T-cell (primary cell): ENCODE measurements around the gene SLC29A3. TPM values are rescaled to one million over a fixed set of nuclear protein-coding genes. Genes with fewer than 3 reads are reported as not detected.

Source experiments
- ATAC-seq, 4 experiments: fragments of 200-7000 bp in 3 of 4; fragments of 150-1000 bp in 1 of 4; cut with Tn5 transposase; replicated peaks in 1 of 4; 1 replicate in 3 of 4; 2 replicates in 1 of 4; pipeline ENCODE4 v1.10.0; 2021; ENCODE audit warnings: moderate library complexity in 3 of 4, mild to moderate bottlenecking in 2 of 4, moderate number of reproducible peaks in 1 of 4
- CTCF ChIA-PET, 2 donors: fragments of 300-600 bp; sonication (Branson Sonifier 250); formaldehyde crosslinking; loops; one replicate each; lab custom pipeline; 2022; ENCODE audit warnings: antibody characterized with exemption in 2 of 2; lab: Charles Lee
- POLR2A ChIA-PET, 2 donors: fragments of 300-600 bp; sonication (Branson Sonifier 250); formaldehyde crosslinking; loops; one replicate each; lab custom pipeline; 2022; ENCODE audit warnings: antibody characterized with exemption in 2 of 2; lab: Charles Lee
- DNase-seq, 35 experiments: peaks; one replicate each; pipeline versions ENCODE4 v3.0.0 to v3.0.0-alpha.2; 2013 to 2023
- H3K27ac ChIP-seq: one replicate; pipeline ENCODE4 v1.5.1; 2013; ENCODE audit warnings: low read length
- H3K27me3 ChIP-seq, 2 experiments: replicated peaks in 1 of 2; 1 replicate in 1 of 2; 2 replicates in 1 of 2; pipeline versions ENCODE4 v1.6.1 to v1.7.0; 2013; ENCODE audit warnings: low read length in 1 of 2, mixed read lengths in 1 of 2; ENCODE audit not compliant: control insufficient read depth in 2 of 2, insufficient read depth in 2 of 2; ENCODE audit errors: extremely low read depth in 1 of 2
- H3K36me3 ChIP-seq, 2 donors: 1 replicate in 1 of 2; 2 replicates in 1 of 2; pipeline versions ENCODE4 v1.6.1 to v1.7.0; 2013; ENCODE audit warnings: low read length in 1 of 2; ENCODE audit not compliant: control insufficient read depth in 2 of 2, insufficient read depth in 1 of 2; ENCODE audit errors: extremely low read depth in 1 of 2
- H3K4me1 ChIP-seq, 2 experiments: 1 replicate in 1 of 2; 2 replicates in 1 of 2; pipeline versions ENCODE4 v1.6.1 to v1.7.0; 2013; ENCODE audit warnings: low read length in 2 of 2, mixed read lengths in 1 of 2; ENCODE audit not compliant: insufficient read depth in 2 of 2, control insufficient read depth in 1 of 2; ENCODE audit errors: extremely low read depth in 1 of 2
- H3K4me3 ChIP-seq, 2 donors: 1 replicate in 1 of 2; 2 replicates in 1 of 2; pipeline versions ENCODE4 v1.5.1 to v1.7.0; 2013; ENCODE audit warnings: mild to moderate bottlenecking in 2 of 2, low read length in 1 of 2, moderate library complexity in 1 of 2; ENCODE audit not compliant: control insufficient read depth in 1 of 2; ENCODE audit errors: extremely low read depth in 1 of 2
- H3K9me3 ChIP-seq: 2 replicates; pipeline ENCODE4 v1.7.0; 2013
- H3K27ac Mint-ChIP-seq, 2 donors: one replicate each; pipeline ENCODE4 v1.8.0; 2020 to 2021; ENCODE audit warnings: mild to moderate bottlenecking in 2 of 2, mixed read lengths in 2 of 2
- H3K27me3 Mint-ChIP-seq, 2 donors: one replicate each; pipeline ENCODE4 v1.8.0; 2021 to 2022; ENCODE audit warnings: mixed read lengths in 2 of 2
- H3K36me3 Mint-ChIP-seq: one replicate; pipeline ENCODE4 v1.8.0; 2021; ENCODE audit warnings: mixed read lengths
- H3K4me1 Mint-ChIP-seq, 3 donors: one replicate each; pipeline ENCODE4 v1.8.0; 2020 to 2022; ENCODE audit warnings: mixed read lengths in 3 of 3, mild to moderate bottlenecking in 1 of 3
- H3K4me3 Mint-ChIP-seq, 3 donors: one replicate each; pipeline ENCODE4 v1.8.0; 2020 to 2022; ENCODE audit warnings: mild to moderate bottlenecking in 3 of 3, mixed read lengths in 3 of 3, moderate library complexity in 3 of 3
- H3K9me3 Mint-ChIP-seq, 3 donors: one replicate each; pipeline ENCODE4 v1.8.0; 2020 to 2022; ENCODE audit warnings: mixed read lengths in 3 of 3
- WGBS: methylation state at CpG from one replicate; pipeline ENCODE4 v1.1.5; 2013; ENCODE audit warnings: missing lambda C conversion rate; ENCODE audit not compliant: insufficient coverage; 5-methylcytosine and 5-hydroxymethylcytosine counted together
- total RNA-seq, 35 experiments: library from RNA in 6 of 35; stranded (reverse) in 6 of 35; fragments of 120-200 nt in 1 of 35; gene quantifications; one replicate each; pipeline versions ENCODE4 v1.2.1 to v1.2.4 and lab custom pipeline; 2013 to 2026

The SLC29A3 gene
- total RNA-seq, 5 donors from 2014 or later (not counting 1 experiment from before 2014, with no cell fraction given): 3.3 to 8.8 (median 6.5) TPM

GRCh38 chr10:71344154-71344925, 25.3 kb downstream of the SLC29A3 start:
- Histone ChIP-seq H3K4me3 (no peak overlapping the region), H3K27me3 (no peaks in the 10 kb centered on the region), H3K4me1 (no peaks in the 10 kb centered on the region), H3K27ac (no peak overlapping the region), H3K36me3 (peaks cover 2 to 7% of the 10 kb centered on the region in 2 donors), H3K9me3 (no peaks in the 10 kb centered on the region)
- WGBS: 67% methylated on average over 4 of the region's 9 CpGs
- no peak for DNase-seq
- peaks cover 22% of the 10 kb centered on the region for H3K36me3 Mint-ChIP-seq
- H3K9me3 Mint-ChIP-seq: no peaks in the 10 kb centered on the region
- no peak overlapping the region for H3K4me3 Mint-ChIP-seq
- no peak for ATAC-seq
- H3K27me3 Mint-ChIP-seq: no peaks in the 10 kb centered on the region
- no peak overlapping the region for H3K27ac Mint-ChIP-seq
- no peaks in the 10 kb centered on the region for H3K4me1 Mint-ChIP-seq
- CTCF ChIA-PET: interaction anchor here in 1 of 2 donors (0.5 kb wide), 1 partner anchor 539 kb away, joined by 3 read pairs; no protein-coding TSS in a partner anchor
- POLR2A ChIA-PET: no interaction called here

GRCh38 chr10:71344993-71345480, 26.0 kb downstream of the SLC29A3 start:
- ATAC-seq (no peak), DNase-seq (no peak)
- H3K4me3 Mint-ChIP-seq: no peak overlapping the region
- H3K4me3 ChIP-seq: no peak overlapping the region
- peaks cover 2 to 3% of the 10 kb centered on the region in 2 donors for H3K36me3 ChIP-seq
- WGBS: no CpG with 5 or more reads among the region's 3 CpGs
- H3K9me3 Mint-ChIP-seq: no peaks in the 10 kb centered on the region
- peaks cover 22% of the 10 kb centered on the region for H3K36me3 Mint-ChIP-seq
- no peaks in the 10 kb centered on the region for H3K27me3 ChIP-seq
- H3K27ac ChIP-seq: no peak overlapping the region
- ChIA-PET POLR2A (no interaction called here), CTCF (no interaction called here)
- no peaks in the 10 kb centered on the region for H3K4me1 Mint-ChIP-seq
- H3K27me3 Mint-ChIP-seq: no peaks in the 10 kb centered on the region
- H3K9me3 ChIP-seq: no peaks in the 10 kb centered on the region
- no peaks in the 10 kb centered on the region for H3K4me1 ChIP-seq
- H3K27ac Mint-ChIP-seq: no peak overlapping the region

DNA sequence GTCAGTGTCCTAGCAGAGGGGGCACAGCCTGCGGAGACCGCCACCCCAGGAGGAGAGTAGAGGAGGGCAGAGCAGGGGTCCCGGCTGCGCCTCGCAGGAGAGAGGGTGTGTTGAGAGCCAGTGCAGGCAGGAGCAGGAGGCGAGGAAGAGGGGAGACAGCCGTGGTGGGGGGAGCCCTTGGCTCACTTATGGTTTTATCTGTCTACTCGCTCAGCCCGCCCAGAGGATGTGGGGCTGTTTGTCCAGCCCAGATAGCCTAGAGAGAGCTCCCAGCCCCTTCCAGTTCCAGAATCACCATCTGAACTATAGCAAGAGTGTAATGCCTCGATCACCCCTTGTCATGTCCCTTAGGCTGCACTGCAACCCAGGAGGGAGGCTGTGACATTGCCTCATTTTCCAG, 26.6 kb downstream of the SLC29A3 start:
- H3K9me3 ChIP-seq: no peaks in the 10 kb centered on the region
- POLR2A ChIA-PET: no interaction called here
- no peak for ATAC-seq
- no peak overlapping the region for H3K4me3 ChIP-seq
- peaks cover 0 to 4% (median 4%) of the 10 kb centered on the region in 3 donors for H3K4me1 Mint-ChIP-seq
- no peaks in the 10 kb centered on the region for H3K4me1 ChIP-seq
- no peak for DNase-seq
- H3K27me3 ChIP-seq: no peaks in the 10 kb centered on the region
- 76% methylated on average over 8 of the region's 10 CpGs for WGBS
- CTCF ChIA-PET: no interaction called here
- peaks cover 15% of the 10 kb centered on the region for H3K36me3 Mint-ChIP-seq
- no peaks in the 10 kb centered on the region for H3K9me3 Mint-ChIP-seq
- H3K27me3 Mint-ChIP-seq: no peaks in the 10 kb centered on the region
- H3K27ac Mint-ChIP-seq: no peak overlapping the region
- H3K36me3 ChIP-seq: peaks cover 2 to 3% of the 10 kb centered on the region in 2 donors
- H3K27ac ChIP-seq: no peak overlapping the region
- no peak overlapping the region for H3K4me3 Mint-ChIP-seq

DNA sequence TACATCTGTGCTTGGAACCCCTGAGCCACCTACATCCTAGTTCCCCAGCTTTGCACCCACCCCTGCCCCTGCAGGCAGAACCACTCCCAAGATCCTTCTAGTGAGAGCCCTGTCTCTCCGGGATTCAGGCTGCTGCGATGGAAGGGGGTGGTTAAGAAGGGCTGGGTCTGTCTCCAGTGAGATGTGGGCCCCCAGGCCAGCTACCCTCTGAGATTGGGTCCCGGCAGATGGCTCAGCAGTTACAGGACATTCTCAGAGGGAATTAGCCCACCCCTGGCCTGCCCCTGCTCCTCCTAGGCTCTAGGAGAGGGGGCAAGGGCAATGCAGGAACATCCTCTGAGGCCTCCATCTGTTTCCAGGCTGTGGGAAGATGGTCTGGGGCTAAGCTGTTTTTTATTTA, 27.7 kb downstream of the SLC29A3 start:
- no peaks in the 10 kb centered on the region for H3K9me3 ChIP-seq
- no peak overlapping the region for H3K27ac ChIP-seq
- H3K4me3 Mint-ChIP-seq: no peak overlapping the region
- no peak for ATAC-seq
- no peaks in the 10 kb centered on the region for H3K9me3 Mint-ChIP-seq
- H3K4me3 ChIP-seq: no peak overlapping the region
- no peak overlapping the region for H3K27ac Mint-ChIP-seq
- peaks cover 0 to 5% of the 10 kb centered on the region in 2 experiments for H3K4me1 ChIP-seq
- DNase-seq: no peak
- peaks cover 0 to 10% (median 10%) of the 10 kb centered on the region in 3 donors for H3K4me1 Mint-ChIP-seq
- H3K36me3 Mint-ChIP-seq: peaks cover 13% of the 10 kb centered on the region
- CTCF ChIA-PET: no interaction called here
- 83% methylated on average over 1 of the region's 3 CpGs for WGBS
- H3K36me3 ChIP-seq: peaks cover 2 to 4% of the 10 kb centered on the region in 2 donors
- no peaks in the 10 kb centered on the region for H3K27me3 ChIP-seq
- no peaks in the 10 kb centered on the region for H3K27me3 Mint-ChIP-seq
- POLR2A ChIA-PET: interaction anchor here in 1 of 2 donors (0.5 kb wide), 1 partner anchor 124 kb away, joined by 5 read pairs; no protein-coding TSS in a partner anchor

- Histone ChIP-seq H3K36me3 (peaks cover 2 to 12% of the 10 kb centered on the region in 2 donors), H3K4me3 (no peak overlapping the region), H3K27me3 (no peaks in the 10 kb centered on the region), H3K27ac (no peak overlapping the region), H3K4me1 (peaks cover 0 to 5% of the 10 kb centered on the region in 2 experiments), H3K9me3 (no peaks in the 10 kb centered on the region)
- ChIA-PET POLR2A (no interaction called here), CTCF (no interaction called here)
- peaks cover 0 to 10% (median 10%) of the 10 kb centered on the region in 3 donors for H3K4me1 Mint-ChIP-seq
- ATAC-seq: no peak
- H3K36me3 Mint-ChIP-seq: peaks cover 13% of the 10 kb centered on the region
- no peak overlapping the region for H3K27ac Mint-ChIP-seq
- no peak overlapping the region for H3K4me3 Mint-ChIP-seq
- no peak for DNase-seq
- WGBS: 85% methylated on average over 6 of the region's 14 CpGs
- H3K9me3 Mint-ChIP-seq: no peaks in the 10 kb centered on the region
- H3K27me3 Mint-ChIP-seq: no peaks in the 10 kb centered on the region
Observed at GRCh38 chr10:71347587-71348395, 28.7 kb downstream of the SLC29A3 start.

GRCh38 chr10:71348850-71349249, 29.8 kb downstream of the SLC29A3 start:
- POLR2A ChIA-PET: no interaction called here
- Histone ChIP-seq H3K27me3 (no peaks in the 10 kb centered on the region), H3K27ac (no peak overlapping the region), H3K36me3 (peaks cover 2 to 14% of the 10 kb centered on the region in 2 donors), H3K4me1 (peaks cover 0 to 5% of the 10 kb centered on the region in 2 experiments), H3K9me3 (no peaks in the 10 kb centered on the region), H3K4me3 (no peak overlapping the region)
- Mint-ChIP-seq H3K4me1 (peaks cover 0 to 10% (median 10%) of the 10 kb centered on the region in 3 donors), H3K4me3 (no peak overlapping the region), H3K36me3 (peaks cover 24% of the 10 kb centered on the region), H3K9me3 (no peaks in the 10 kb centered on the region), H3K27me3 (no peaks in the 10 kb centered on the region), H3K27ac (no peak overlapping the region)
- ATAC-seq (no peak), DNase-seq (no peak)
- CTCF ChIA-PET: no interaction called here
- WGBS: 100% methylated on average over 1 of the region's 1 CpG
